HepG2 (cell line): ENCODE results near the gene RAP1A. TPM values are rescaled to one million over a fixed set of nuclear protein-coding genes. Genes with fewer than 3 reads are reported as not detected.

ENCODE experiments used
- ATAC-seq: fragments of 200-7000 bp; cut with Tn5 transposase; 3 replicates; pipeline ENCODE4 v1.9.1; 2020; ENCODE audit warnings: mild to moderate bottlenecking, moderate library complexity
- BruUV-seq: library from RNA; stranded (reverse); fragments of 400-500 nt; replicated peaks from 2 replicates; lab custom pipeline; 2021; lab: Mats Ljungman, UMichigan
- CTCF ChIA-PET: fragments of 300-600 bp; formaldehyde crosslinking; extraction: SDS; loops from one replicate; lab custom pipeline; 2021; ENCODE audit warnings: low total read pairs, inconsistent platforms, low intra/inter-chr PET ratio; lab: Yijun Ruan, JAX
- POLR2A ChIA-PET: fragments of 350-600 bp; sonication (Branson Sonifier 250); formaldehyde crosslinking; loops from one replicate; lab custom pipeline; 2020; ENCODE audit warnings: antibody characterized with exemption, inconsistent platforms; lab: Yijun Ruan, JAX
- DNase-seq: peaks from one replicate; pipeline ENCODE4 v3.0.0-alpha.2; 2015; ENCODE audit warnings: low spot score
- FAIRE-seq: peaks from 3 replicates; lab custom pipeline; 2011; peaks lifted over from hg19 to GRCh38; lab: Jason Lieb, UNC
- H2AFZ ChIP-seq: one replicate; pipeline ENCODE4 v1.6.1; 2011; ENCODE audit warnings: low read length, inconsistent platforms
- H3K27ac ChIP-seq: fragments of 300-600 bp; 3 replicates; pipeline ENCODE4 v1.8.0; 2011; ENCODE audit warnings: mixed run types, mild to moderate bottlenecking, mixed read lengths, low read length, inconsistent platforms; ENCODE audit not compliant: insufficient read depth; ENCODE audit errors: extremely low read length
- H3K27me3 ChIP-seq, 2 experiments: fragments of 200-600 bp in 1 of 2; 2 replicates in 1 of 2; 3 replicates in 1 of 2; pipeline versions ENCODE4 v1.6.0 to v1.8.0; 2011; ENCODE audit warnings: low read length in 2 of 2, mild to moderate bottlenecking in 2 of 2, moderate library complexity in 2 of 2, inconsistent platforms in 1 of 2; ENCODE audit not compliant: insufficient read depth in 2 of 2, control insufficient read depth in 1 of 2
- H3K36me3 ChIP-seq, 2 experiments: fragments of 200-600 bp in 1 of 2; replicated peaks in 1 of 2; 2 replicates in 1 of 2; 3 replicates in 1 of 2; pipeline versions ENCODE4 v1.5.1 to v1.8.0; 2011; ENCODE audit warnings: low read length in 2 of 2, inconsistent platforms in 1 of 2; ENCODE audit not compliant: insufficient read depth in 2 of 2, control insufficient read depth in 1 of 2
- H3K4me1 ChIP-seq: 2 replicates; pipeline ENCODE4 v1.5.1; 2012; ENCODE audit warnings: low read length, inconsistent platforms; ENCODE audit not compliant: insufficient read depth
- H3K4me2 ChIP-seq: 2 replicates; pipeline ENCODE4 v1.6.0; 2011; ENCODE audit warnings: low read depth, low read length, inconsistent platforms
- H3K4me3 ChIP-seq, 3 experiments: fragments of 200-600 bp in 1 of 3; sonication (generic), shearing (Covaris generic) in 1 of 3; replicated peaks in 1 of 3; 2 replicates each; pipeline ENCODE4 v1.5.1; 2011 to 2016; ENCODE audit warnings: low read length in 3 of 3, inconsistent platforms in 2 of 3, low read depth in 2 of 3, mild to moderate bottlenecking in 2 of 3, control low read depth in 1 of 3, mixed read lengths in 1 of 3; ENCODE audit not compliant: insufficient read depth in 1 of 3
- H3K79me2 ChIP-seq: one replicate; pipeline ENCODE4 v1.6.1; 2011; ENCODE audit warnings: low read length, inconsistent platforms; ENCODE audit not compliant: insufficient read depth
- H3K9ac ChIP-seq: 2 replicates; pipeline ENCODE4 v1.6.0; 2011; ENCODE audit warnings: mild to moderate bottlenecking, low read depth, low read length, inconsistent platforms; ENCODE audit not compliant: insufficient read depth
- H3K9me3 ChIP-seq: 2 replicates; pipeline ENCODE4 v1.5.1; 2012; ENCODE audit warnings: mild to moderate bottlenecking, low read length
- H4K20me1 ChIP-seq: 2 replicates; pipeline ENCODE4 v1.6.0; 2011; ENCODE audit warnings: inconsistent platforms, mild to moderate bottlenecking, low read length, moderate library complexity; ENCODE audit not compliant: insufficient read depth
- AGO1 ChIP-seq: fragments of 200-400 bp; formaldehyde crosslinking; IDR thresholded peaks from 2 replicates; pipeline ENCODE4 v1.6.1; 2017; ENCODE audit warnings: mild to moderate bottlenecking, low read depth, low read length, moderate library complexity; ENCODE audit not compliant: poor library complexity, severe bottlenecking
- CCDC6 ChIP-seq: sonication (generic); formaldehyde crosslinking; IDR thresholded peaks from 2 replicates; pipeline ENCODE4 v1.8.1; 2022; ENCODE audit warnings: mild to moderate bottlenecking, missing genetic modification reagents, moderate library complexity
- CHD2 ChIP-seq: IDR thresholded peaks from 2 replicates; pipeline ENCODE4 v1.6.1; 2011; ENCODE audit warnings: low read depth, low read length, improper control_type of control experiment
- FOSL2 ChIP-seq: sonication (generic); formaldehyde crosslinking; IDR thresholded peaks from 2 replicates; pipeline ENCODE4 v1.4.0; 2020; ENCODE audit warnings: missing genetic modification reagents
- GATA4 ChIP-seq: sonication (generic); IDR thresholded peaks from 2 replicates; pipeline ENCODE4 v1.6.1; 2016; ENCODE audit warnings: antibody characterized with exemption, low read depth, borderline replicate concordance
- HOXA3 ChIP-seq: sonication (generic); formaldehyde crosslinking; IDR thresholded peaks from 2 replicates; pipeline ENCODE4 v1.5.0; 2020; ENCODE audit warnings: missing genetic modification reagents
- IRX3 ChIP-seq: sonication (generic); formaldehyde crosslinking; IDR thresholded peaks from 2 replicates; pipeline ENCODE4 v1.8.1; 2023; ENCODE audit warnings: mild to moderate bottlenecking, low read depth, missing genetic modification reagents, borderline replicate concordance
- NFAT5 ChIP-seq: sonication (generic); formaldehyde crosslinking; IDR thresholded peaks from 2 replicates; pipeline ENCODE4 v1.4.0; 2020; ENCODE audit warnings: missing genetic modification reagents
- NKX3-1 ChIP-seq: sonication (generic); formaldehyde crosslinking; IDR thresholded peaks from 2 replicates; pipeline ENCODE4 v1.5.0; 2020; ENCODE audit warnings: missing genetic modification reagents
- PHF20 ChIP-seq: sonication (generic); formaldehyde crosslinking; IDR thresholded peaks from 2 replicates; pipeline ENCODE4 v1.5.0; 2020; ENCODE audit warnings: mild to moderate bottlenecking, missing genetic modification reagents
- PTBP1 ChIP-seq: fragments of 200-400 bp; formaldehyde crosslinking; IDR thresholded peaks from 2 replicates; pipeline ENCODE4 v1.6.1; 2018; ENCODE audit warnings: low read length, low read depth; ENCODE audit not compliant: poor library complexity, severe bottlenecking
- RBM22 ChIP-seq: fragments of 200-400 bp; formaldehyde crosslinking; optimal IDR thresholded peaks from 2 replicates; pipeline ENCODE3; 2017; ENCODE audit warnings: mild to moderate bottlenecking, low read length, moderate library complexity
- SETDB1 ChIP-seq: sonication (generic); formaldehyde crosslinking; IDR thresholded peaks from 2 replicates; pipeline ENCODE4 v1.5.1; 2020; ENCODE audit warnings: missing genetic modification reagents, mild to moderate bottlenecking, borderline replicate concordance
- TP53 ChIP-seq: sonication (generic); formaldehyde crosslinking; conservative IDR thresholded peaks from 2 replicates; pipeline ENCODE4 v1.4.0; 2020; ENCODE audit warnings: missing genetic modification reagents
- ZBTB42 ChIP-seq: sonication (generic); formaldehyde crosslinking; IDR thresholded peaks from 2 replicates; pipeline ENCODE4 v1.5.0; 2020; ENCODE audit warnings: mild to moderate bottlenecking, missing genetic modification reagents
- ZNF44 ChIP-seq: sonication (generic); formaldehyde crosslinking; IDR thresholded peaks from 2 replicates; pipeline ENCODE4 v1.5.1; 2020; ENCODE audit warnings: mild to moderate bottlenecking, missing genetic modification reagents
- ZNF501 ChIP-seq: sonication (generic); formaldehyde crosslinking; IDR thresholded peaks from 2 replicates; pipeline ENCODE4 v1.5.1; 2020; ENCODE audit warnings: mild to moderate bottlenecking, moderate library complexity, missing genetic modification reagents
- ZNF576 ChIP-seq: sonication (generic); formaldehyde crosslinking; IDR thresholded peaks from 2 replicates; pipeline ENCODE4 v1.4.0; 2020; ENCODE audit warnings: mild to moderate bottlenecking, missing genetic modification reagents
- ZNF607 ChIP-seq: sonication (generic); formaldehyde crosslinking; IDR thresholded peaks from 2 replicates; pipeline ENCODE4 v1.5.1; 2020; ENCODE audit warnings: missing genetic modification reagents, mild to moderate bottlenecking, borderline replicate concordance
- ZNF674 ChIP-seq: sonication (generic); formaldehyde crosslinking; IDR thresholded peaks from 2 replicates; pipeline ENCODE4 v1.5.0; 2020; ENCODE audit warnings: low read depth, mild to moderate bottlenecking, missing genetic modification reagents
- WGBS: methylation state at CpG from one replicate; pipeline ENCODE4 v1.1.6; 2017; ENCODE audit warnings: low lambda C conversion rate; 5-methylcytosine and 5-hydroxymethylcytosine counted together
- in situ Hi-C: cut with HindIII; loops from 2 replicates; pipeline ENCODE4 v1.10.0; 2017; ENCODE audit warnings: low pct_unique_long_range_greater_than_20kb; ENCODE audit not compliant: extremely low pct_ligation_motif_present
- intact Hi-C: fragments of 100-400 bp; cut with micrococcal nuclease; formaldehyde crosslinking; loops from one replicate; pipeline ENCODE4 v1.10.0; 2022; ENCODE audit not compliant: unreplicated experiment
- polyA plus RNA-seq, 8 experiments: library from polyadenylated mRNA; depleted of rRNA in 3 of 8; stranded (reverse) in 7 of 8; unstranded in 1 of 8; fragments of >200 nt; fragmentation: Illumina TruSeq in 4 of 8; extraction: Trizol in 4 of 8; gene quantifications; 2 replicates each; pipeline versions ENCODE4 v1.2.1 to v1.2.3, GENCODE V29; 2011 to 2016; ENCODE audit warnings: low read depth in 4 of 8, missing spikeins in 1 of 8, mixed read lengths in 1 of 8; ENCODE audit not compliant: insufficient read depth in 1 of 8
- total RNA-seq, 5 experiments: library from RNA; depleted of rRNA; stranded (reverse); fragments of >200 nt; fragmentation: Illumina TruSeq; extraction: Trizol; gene quantifications; 2 replicates each; pipeline ENCODE4 v1.2.3, GENCODE V29; 2016; ENCODE audit warnings: low read depth in 1 of 5

Gene RAP1A
- total and polyA plus RNA-seq, 2 of the 13 experiments (the other 11 are each of a cell fraction or from before 2014, with no cell fraction given) = 19.0 to 20.7 TPM

- ChIA-PET POLR2A (interaction anchor here (1.7 kb wide), 1 partner anchor 116 kb away, joined by 5 read pairs; no protein-coding TSS in a partner anchor), CTCF (no interaction called here)
- no TSS peak for BruUV-seq
- H3K4me2 ChIP-seq = 0 out of 2 replicates have a peak overlapping the region, but pooled peaks have one; percentile 1
- H3K36me3 ChIP-seq = no peaks in the 10 kb centered on the region; a peak in 1 of 5 replicates
- no peaks in the 10 kb centered on the region for H3K9me3 ChIP-seq
- peaks cover 7% of the 10 kb centered on the region for H4K20me1 ChIP-seq
- in situ Hi-C loops = loop anchor here (10.0 kb wide), 1 partner anchor 120 kb away; the partner anchor contains the start of genes ADORA3 and TMIGD3
- ATAC-seq (no peak), DNase-seq (no peak), FAIRE-seq (no peak)
- no peak overlapping the region for H2AFZ ChIP-seq
- H3K4me1 ChIP-seq = peaks cover 50% of the 10 kb centered on the region
- no peak overlapping the region for H3K9ac ChIP-seq
- peaks cover 91% of the 10 kb centered on the region for H3K79me2 ChIP-seq
- WGBS = 76% methylated on average over 2 of the region's 2 CpGs
- no peak overlapping the region for H3K4me3 ChIP-seq
- TF ChIP-seq ZBTB42 = no peak
- no peak for TF ChIP-seq ZNF501
- TF ChIP-seq NFAT5 (CRISPR knock-in tag) = no peak
- no peak for TF ChIP-seq HOXA3 (CRISPR knock-in tag)
- TF ChIP-seq TP53 (CRISPR knock-in tag) = no peak
- TF ChIP-seq CCDC6 (CRISPR knock-in tag) = no peak
- no peak for TF ChIP-seq RBM22
- no peak for TF ChIP-seq GATA4
- TF ChIP-seq SETDB1 (CRISPR knock-in tag) = no peak
- TF ChIP-seq ZNF674 (CRISPR knock-in tag) = no peak
- TF ChIP-seq ZNF607 (CRISPR knock-in tag) = no peak
- no peak for TF ChIP-seq PHF20 (CRISPR knock-in tag)
- TF ChIP-seq ZNF44 = no peak
- no peak for TF ChIP-seq FOSL2
- no peak for TF ChIP-seq CHD2
- TF ChIP-seq AGO1 = no peak
- TF ChIP-seq PTBP1 = no peak
- TF ChIP-seq IRX3 (CRISPR knock-in tag) = no peak
- TF ChIP-seq ZNF576 = no peak
- no peak for TF ChIP-seq NKX3-1 (CRISPR knock-in tag)
- no peak overlapping the region for H3K27ac ChIP-seq
- intact Hi-C loops = no loop called here
- H3K27me3 ChIP-seq = no peaks in the 10 kb centered on the region
Observed at GRCh38 chr1:111624382-111624781, 4.8 kb downstream of the RAP1A start.
